Peyer's patch (tissue), 4 donors: Measurements from ENCODE around the gene TCF12.

Experiments used
- CTCF ChIP-seq, 6 experiments: fragments of 450-650 bp in 4 of 6; fragments of 200-600 bp in 2 of 6; sonication (generic) in 1 of 6; IDR thresholded peaks; one replicate each; pipeline ENCODE4 v1.5.1; 2017 to 2019; ENCODE audit warnings: antibody characterized with exemption in 6 of 6, mild to moderate bottlenecking in 3 of 6, moderate library complexity in 1 of 6
- POLR2A ChIP-seq, 2 donors: fragments of 450-650 bp; IDR thresholded peaks; one replicate each; pipeline ENCODE4 v1.5.1; 2017; ENCODE audit warnings: antibody characterized with exemption in 2 of 2, mild to moderate bottlenecking in 2 of 2, moderate library complexity in 2 of 2

GRCh38 chr15:56927816-56928215 is 9.4 kb downstream of the TCF12 start:
- no peak for TF ChIP-seq CTCF (IDR thresholded peaks at IDR 0.05)
- TF ChIP-seq POLR2A (IDR thresholded peaks at IDR 0.05): no peak
